Ovary (tissue), 9 donors: ENCODE results near the gene MAN1A1. TPM values are rescaled to one million over a fixed set of nuclear protein-coding genes. Genes with fewer than 3 reads are reported as not detected.

ENCODE experiments used
- DNase-seq, 5 donors: peaks; one replicate each; pipeline ENCODE4 v3.0.0-alpha.2; 2019 to 2020
- H3K27ac ChIP-seq, 2 donors: fragments of 200-600 bp; one replicate each; pipeline versions ENCODE4 v1.5.1 to v1.8.0; 2019 to 2022
- H3K27me3 ChIP-seq: fragments of 200-600 bp; one replicate; pipeline ENCODE4 v1.8.0; 2022
- H3K36me3 ChIP-seq: fragments of 200-600 bp; sonication (generic); one replicate; pipeline ENCODE4 v1.5.1; 2019
- H3K4me1 ChIP-seq: one replicate; pipeline ENCODE4 v1.8.1; 2013; ENCODE audit warnings: mild to moderate bottlenecking, moderate library complexity; ENCODE audit not compliant: insufficient read depth
- H3K4me3 ChIP-seq: fragments of 200-600 bp; sonication (generic); one replicate; pipeline ENCODE4 v1.5.1; 2017
- H3K9me3 ChIP-seq, 2 donors: fragments of 200-600 bp in 1 of 2; sonication (generic) in 1 of 2; one replicate each; pipeline versions ENCODE4 v1.5.1 to v1.8.1; 2013 to 2019; ENCODE audit warnings: mild to moderate bottlenecking in 1 of 2, moderate library complexity in 1 of 2
- CTCF ChIP-seq, 3 donors: fragments of 450-650 bp in 2 of 3; fragments of 200-600 bp in 1 of 3; IDR thresholded peaks; one replicate each; pipeline versions ENCODE4 v1.5.1 to v1.8.0; 2016 to 2022; ENCODE audit warnings: antibody characterized with exemption in 3 of 3, mild to moderate bottlenecking in 1 of 3
- EP300 ChIP-seq: sonication (generic); formaldehyde crosslinking; IDR thresholded peaks from one replicate; pipeline ENCODE4 v1.6.1; 2017; ENCODE audit warnings: antibody characterized with exemption
- POLR2A ChIP-seq: fragments of 450-650 bp; IDR thresholded peaks from one replicate; pipeline ENCODE4 v1.6.1; 2017; ENCODE audit warnings: antibody characterized with exemption, mild to moderate bottlenecking, moderate library complexity
- WGBS, 3 donors: extraction: QIAGEN DNeasy Blood & Tissue Kit in 1 of 3; methylation state at CpG; one replicate each; pipeline versions ENCODE4 v1.1.5 to v1.1.7; 2013 to 2017; 5-methylcytosine and 5-hydroxymethylcytosine counted together
- intact Hi-C, 4 donors: fragments of 100-400 bp; cut with DNase I; formaldehyde crosslinking; loops; one replicate each; pipeline versions ENCODE4 v1.11.0 to v1.15.1; 2022 to 2023
- polyA plus RNA-seq, 2 donors: library from polyadenylated mRNA; stranded (reverse); fragments of 200-250 nt in 1 of 2; fragments of 350-450 nt in 1 of 2; fragmentation: Illumina TruSeq in 1 of 2; extraction: RNeasy Lipid Tissue Mini Kit (QIAGEN cat#74804) in 1 of 2; gene quantifications; one replicate each; pipeline ENCODE4 v1.2.3, GENCODE V29; 2013 to 2014
- total RNA-seq, 7 donors: library from RNA; depleted of rRNA in 2 of 7; stranded (reverse); fragments of >200 nt in 2 of 7; fragmentation: NEBNext Ultra II Directional in 3 of 7; extraction: Animal tissue kit (Norgen Biotek cat#: 25700) in 3 of 7; gene quantifications; one replicate each; pipeline versions ENCODE4 v1.1.0 to v1.2.4, GENCODE V29; 2016 to 2023
- donor health status: DM: no; HTN: no; CAD: no; lungs with moderate emphysema.
- donor health status: DM: no; HTN: no; CAD: no.
- donor health status: Bipolar disorder and iron deficiency.
- donor health status: DM: yes; HTN: yes; CAD: no.
- donor health status: DM: no; HTN: no; CAD: no.
- donor health status: DM: yes; HTN: yes; CAD: no.

The MAN1A1 gene
- total and polyA plus RNA-seq, 9 donors = 22.1 to 49.6 (median 31.8) TPM

- WGBS, 3 donors = 45 to 71% (median 46%) methylated on average over 2 of the region's 2 CpGs
- no peak overlapping the region for H3K27ac ChIP-seq
- no peaks in the 10 kb centered on the region for H3K27me3 ChIP-seq
- intact Hi-C loops = no loop called here
- no peaks in the 10 kb centered on the region for H3K9me3 ChIP-seq
- DNase-seq = no peak
- no peaks in the 10 kb centered on the region for H3K36me3 ChIP-seq
- no peak for TF ChIP-seq POLR2A
- TF ChIP-seq CTCF (IDR thresholded peaks at IDR 0.05) = no peak
- no peak for TF ChIP-seq EP300
- peaks cover 6% of the 10 kb centered on the region for H3K4me1 ChIP-seq
- no peak overlapping the region for H3K4me3 ChIP-seq
Measured at GRCh38 chr6:119345114-119345513, 4.4 kb downstream of the MAN1A1 start.

- H3K4me1 ChIP-seq = peaks cover 6% of the 10 kb centered on the region
- H3K36me3 ChIP-seq = no peaks in the 10 kb centered on the region
- H3K27me3 ChIP-seq = no peaks in the 10 kb centered on the region
- no peaks in the 10 kb centered on the region for H3K9me3 ChIP-seq
- 90 to 100% (median 92%) methylated on average over 1 of the region's 1 CpG for WGBS, 3 donors
- H3K27ac ChIP-seq = no peak overlapping the region
- H3K4me3 ChIP-seq = no peak overlapping the region
- no peak for DNase-seq
- no peak for TF ChIP-seq POLR2A
- TF ChIP-seq EP300 = no peak
- TF ChIP-seq CTCF (IDR thresholded peaks at IDR 0.05) = no peak
- intact Hi-C loops = no loop called here
Measured at GRCh38 chr6:119344306-119344705, 5.3 kb downstream of the MAN1A1 start.

GRCh38 chr6:119343573-119344146, 5.9 kb downstream of the MAN1A1 start:
- TF ChIP-seq CTCF (IDR thresholded peaks at IDR 0.05) = no peak
- no peak for TF ChIP-seq EP300
- TF ChIP-seq POLR2A = no peak
- no peak overlapping the region for H3K27ac ChIP-seq
- no peaks in the 10 kb centered on the region for H3K27me3 ChIP-seq
- no peaks in the 10 kb centered on the region for H3K36me3 ChIP-seq
- no peak for DNase-seq
- peaks cover 6% of the 10 kb centered on the region for H3K4me1 ChIP-seq
- no peak overlapping the region for H3K4me3 ChIP-seq
- 90 to 93% (median 93%) methylated on average over 5 of the region's 5 CpGs for WGBS, 3 donors
- no peaks in the 10 kb centered on the region for H3K9me3 ChIP-seq
- intact Hi-C loops = no loop called here

GRCh38 chr6:119343167-119343566, 6.4 kb downstream of the MAN1A1 start:
- intact Hi-C loops = no loop called here
- H3K9me3 ChIP-seq = no peaks in the 10 kb centered on the region
- H3K4me3 ChIP-seq = no peak overlapping the region
- 94% methylated on average over 4 of the region's 4 CpGs for WGBS, 3 donors
- H3K36me3 ChIP-seq = no peaks in the 10 kb centered on the region
- H3K4me1 ChIP-seq = peaks cover 8% of the 10 kb centered on the region
- TF ChIP-seq CTCF (IDR thresholded peaks at IDR 0.05) (no peak), EP300 (no peak), POLR2A (no peak)
- DNase-seq = no peak
- H3K27ac ChIP-seq = no peak overlapping the region
- H3K27me3 ChIP-seq = no peaks in the 10 kb centered on the region
